Right cardiac atrium (tissue), 5 donors: ENCODE results near the gene CEL. TPM values are rescaled to one million over a fixed set of nuclear protein-coding genes. Genes with fewer than 3 reads are reported as not detected.
"Not testable (repeated sequence)": the region's sequence is repeated elsewhere in the genome, so short reads cannot be mapped to it uniquely, and the experiment has no call there.

Source experiments
- ATAC-seq, 2 donors: fragments of 200-7000 bp; cut with Tn5 transposase; one replicate each; pipeline versions ENCODE4 v1.8.0 to v1.9.1; 2020; ENCODE audit warnings: moderate library complexity in 2 of 2, mild to moderate bottlenecking in 1 of 2
- DNase-seq, 3 donors: peaks; one replicate each; pipeline ENCODE4 v3.0.0-alpha.2; 2020
- H3K27ac ChIP-seq: one replicate; pipeline ENCODE4 v1.5.1; 2013; ENCODE audit warnings: mild to moderate bottlenecking, low read length, control low read depth, moderate library complexity
- H3K27me3 ChIP-seq: one replicate; pipeline ENCODE4 v1.6.1; 2013; ENCODE audit not compliant: control insufficient read depth, insufficient read depth
- H3K4me1 ChIP-seq: one replicate; pipeline ENCODE4 v1.6.1; 2013; ENCODE audit warnings: low read length; ENCODE audit not compliant: control insufficient read depth, insufficient read depth
- H3K4me3 ChIP-seq: one replicate; pipeline ENCODE4 v1.5.1; 2013; ENCODE audit warnings: low read length, control low read depth
- H3K9me3 ChIP-seq: one replicate; pipeline ENCODE4 v1.6.1; 2013; ENCODE audit warnings: low read length; ENCODE audit not compliant: control insufficient read depth
- WGBS: extraction: QIAGEN DNeasy Blood & Tissue Kit; methylation state at CpG from one replicate; pipeline ENCODE4 v1.1.7; 2013; 5-methylcytosine and 5-hydroxymethylcytosine counted together
- intact Hi-C, 4 donors: fragments of 100-400 bp; cut with DNase I; formaldehyde crosslinking; loops; one replicate each; pipeline versions ENCODE4 v1.11.0 to v1.14.0; 2022 to 2023
- polyA plus RNA-seq: library from polyadenylated mRNA; stranded (reverse); fragments of 200-250 nt; gene quantifications from one replicate; pipeline ENCODE4 v1.2.3, GENCODE V29; 2013
- total RNA-seq, 4 donors: library from RNA; stranded (reverse); fragmentation: NEBNext Ultra II Directional; extraction: Animal tissue kit (Norgen Biotek cat#: 25700); gene quantifications; one replicate each; pipeline ENCODE4 v1.2.1, GENCODE V29; 2021
- donor health status: healthy with polysubstance abuse.
- donor health status: DM: no; HTN: yes; CAD: no.
- donor health status: DM: no; HTN: no; CAD: no.
- donor health status: DM: no; HTN: yes; CAD: no; lungs with severe emphysema.
- donor health status: DM: yes; HTN: yes; CAD: no.

CEL gene
- total and polyA plus RNA-seq, 5 donors: 2.8 to 9.7 (median 4.0) TPM

DNA sequence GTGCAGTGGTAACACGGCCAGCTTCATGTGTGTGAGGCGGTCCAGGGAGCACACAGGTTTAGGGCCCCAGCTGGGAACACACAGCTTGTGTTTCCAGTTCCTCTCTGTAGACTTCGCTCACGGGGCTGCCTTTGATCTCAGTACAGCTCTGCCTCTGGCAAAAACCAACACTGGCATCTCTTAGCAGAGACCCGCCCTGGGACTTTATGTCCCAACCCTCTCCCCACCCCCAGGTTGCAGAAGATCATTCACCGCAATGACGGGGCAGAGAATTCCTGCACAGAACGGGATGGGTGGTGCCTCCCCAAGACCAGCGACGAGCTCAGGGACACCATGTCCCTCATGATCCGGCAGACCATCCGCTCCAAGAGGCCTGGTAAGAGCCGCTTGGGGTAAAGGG lies 5.2 kb upstream of the CEL start:
- peaks cover 3% of the 10 kb centered on the region for H3K4me1 ChIP-seq
- 91% methylated on average over 13 of the region's 13 CpGs for WGBS
- intact Hi-C loops: loop anchor here in 1 of 4 donors (10.0 kb wide), 1 partner anchor 88 kb away; no protein-coding TSS in a partner anchor
- H3K27me3 ChIP-seq: no peaks in the 10 kb centered on the region
- no peak for ATAC-seq
- no peaks in the 10 kb centered on the region for H3K9me3 ChIP-seq
- no peak for DNase-seq
- H3K4me3 ChIP-seq: no peak overlapping the region
- H3K27ac ChIP-seq: no peak overlapping the region

DNA sequence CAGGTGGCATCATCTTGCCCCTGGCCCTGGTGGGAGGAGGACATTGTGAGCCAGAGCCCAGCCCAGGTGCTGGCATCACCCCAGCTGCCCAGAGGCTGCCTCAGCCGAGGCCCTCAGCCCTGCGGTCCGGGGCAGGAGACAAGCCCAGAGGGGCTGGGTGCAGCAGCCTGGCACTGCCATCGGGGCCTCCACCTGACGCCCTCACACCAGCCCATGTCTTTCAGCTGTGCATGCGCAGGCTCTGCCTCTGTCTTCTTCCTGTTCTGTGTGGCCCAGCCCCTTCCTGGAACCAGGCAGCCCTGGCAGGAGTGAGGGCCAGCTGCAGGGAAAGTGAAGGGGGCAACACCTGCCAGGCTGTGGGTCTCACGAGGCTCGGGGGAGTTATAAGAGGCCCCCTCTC lies 4.8 kb upstream of the CEL start:
- DNase-seq (no peak), ATAC-seq (no peak)
- intact Hi-C loops: loop anchor here in 1 of 4 donors (10.0 kb wide), 1 partner anchor 88 kb away; no protein-coding TSS in a partner anchor
- Histone ChIP-seq H3K4me3 (no peak overlapping the region), H3K9me3 (no peaks in the 10 kb centered on the region), H3K27ac (no peak overlapping the region), H3K27me3 (no peaks in the 10 kb centered on the region), H3K4me1 (peaks cover 3% of the 10 kb centered on the region)
- 71% methylated on average over 8 of the region's 8 CpGs for WGBS

DNA sequence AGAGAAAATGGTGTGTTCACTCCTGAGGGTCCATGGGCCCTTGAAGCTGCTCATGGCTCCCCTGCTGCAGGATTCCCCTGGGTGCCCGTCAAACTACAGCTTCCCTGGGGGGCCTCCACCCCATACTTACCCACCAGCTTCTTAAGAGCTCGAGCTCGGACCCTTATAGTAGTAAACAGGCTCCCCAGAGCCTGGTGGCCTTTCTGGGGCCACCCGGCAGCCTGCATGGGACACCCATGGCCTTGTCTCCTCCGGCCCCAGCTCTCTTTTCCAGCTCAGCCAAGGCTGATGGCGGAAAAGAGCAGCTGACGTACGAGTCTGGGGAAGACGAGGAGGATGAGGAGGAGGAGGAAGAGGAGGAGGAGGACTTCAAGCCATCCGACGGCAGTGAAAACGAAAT lies 4.2 kb upstream of the CEL start:
- Histone ChIP-seq H3K4me3 (no peak overlapping the region), H3K4me1 (peaks cover 3% of the 10 kb centered on the region), H3K27me3 (no peaks in the 10 kb centered on the region), H3K9me3 (no peaks in the 10 kb centered on the region), H3K27ac (no peak overlapping the region)
- ATAC-seq (no peak), DNase-seq (no peak)
- WGBS: 90% methylated on average over 12 of the region's 12 CpGs
- intact Hi-C loops: loop anchor here in 1 of 4 donors (10.0 kb wide), 1 partner anchor 87 kb away; no protein-coding TSS in a partner anchor

DNA sequence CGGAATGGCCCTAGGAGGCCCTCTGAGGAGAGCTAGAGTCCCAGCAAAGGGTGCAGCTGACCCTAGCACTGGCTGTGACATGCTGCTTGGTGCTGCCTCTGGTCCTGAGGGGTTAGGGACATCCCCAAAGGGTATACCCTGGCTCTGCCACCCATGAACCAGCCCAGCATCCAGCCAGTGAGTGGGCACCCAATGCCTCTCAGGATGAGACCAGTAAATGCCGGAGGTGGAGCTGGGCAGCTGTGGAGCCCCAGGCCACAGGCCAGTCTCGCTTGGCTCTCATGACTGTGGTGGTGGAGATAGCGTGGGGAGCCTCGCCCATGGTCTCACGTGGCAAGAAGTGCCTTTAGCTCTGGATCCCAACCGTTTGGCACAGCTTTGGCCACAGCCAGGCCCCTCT lies 3.7 kb upstream of the CEL start:
- intact Hi-C loops: loop anchor here in 1 of 4 donors (10.0 kb wide), 1 partner anchor 87 kb away; no protein-coding TSS in a partner anchor

DNA sequence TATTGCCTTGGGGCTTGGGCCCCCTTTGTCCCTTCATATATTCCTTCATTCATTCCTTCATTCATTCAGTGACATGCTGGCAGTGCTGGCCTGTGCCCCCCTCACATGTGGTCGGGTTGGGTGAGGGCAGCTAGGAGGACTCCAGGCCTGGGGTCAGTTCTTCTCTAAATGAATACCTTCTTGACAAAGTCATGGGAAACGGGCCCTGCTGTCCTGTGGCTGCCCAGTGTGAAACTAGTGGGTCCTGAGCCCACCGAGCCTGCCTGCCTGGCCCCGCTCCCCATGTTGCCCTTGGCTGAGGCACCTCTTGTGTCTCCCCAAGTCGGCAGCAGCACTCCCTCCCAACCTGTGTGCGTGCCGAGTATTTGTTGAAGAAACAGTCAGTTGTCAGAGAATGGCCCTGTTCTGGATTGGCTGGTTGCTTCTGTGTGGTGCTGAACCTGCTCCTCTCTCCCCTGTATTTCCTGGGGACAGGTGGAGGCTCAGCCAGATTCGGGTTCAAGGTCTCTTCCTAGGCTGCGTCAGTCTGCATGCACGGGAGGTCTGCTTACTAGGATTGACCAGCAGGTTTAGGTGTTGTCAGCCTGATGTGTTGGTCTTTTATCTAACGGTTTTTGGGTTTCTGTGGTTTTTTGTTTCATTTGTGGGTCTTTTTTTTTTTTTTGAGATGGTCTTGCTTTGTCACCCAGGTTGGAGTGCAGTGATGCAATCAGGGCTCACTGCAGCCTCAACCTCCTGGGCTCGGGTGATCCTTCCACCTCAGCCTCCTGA lies 3.0 kb upstream of the CEL start:
- ATAC-seq: no peak
- intact Hi-C loops: loop anchor here in 1 of 4 donors (10.0 kb wide), 1 partner anchor 86 kb away; no protein-coding TSS in a partner anchor
- 79% methylated on average over 12 of the region's 12 CpGs for WGBS
- DNase-seq: no peak
- H3K4me3 ChIP-seq: no peak overlapping the region
- peaks cover 3% of the 10 kb centered on the region for H3K4me1 ChIP-seq
- H3K27me3 ChIP-seq: no peaks in the 10 kb centered on the region
- no peak overlapping the region for H3K27ac ChIP-seq
- H3K9me3 ChIP-seq: no peaks in the 10 kb centered on the region

More for the DNA sequence above, 3.7 kb upstream of the CEL start:
- Histone ChIP-seq H3K4me1 (peaks cover 3% of the 10 kb centered on the region), H3K9me3 (no peaks in the 10 kb centered on the region), H3K27ac (no peak overlapping the region), H3K27me3 (no peaks in the 10 kb centered on the region), H3K4me3 (no peak overlapping the region)
- 69% methylated on average over 7 of the region's 7 CpGs for WGBS
- no peak for ATAC-seq
- no peak for DNase-seq

DNA sequence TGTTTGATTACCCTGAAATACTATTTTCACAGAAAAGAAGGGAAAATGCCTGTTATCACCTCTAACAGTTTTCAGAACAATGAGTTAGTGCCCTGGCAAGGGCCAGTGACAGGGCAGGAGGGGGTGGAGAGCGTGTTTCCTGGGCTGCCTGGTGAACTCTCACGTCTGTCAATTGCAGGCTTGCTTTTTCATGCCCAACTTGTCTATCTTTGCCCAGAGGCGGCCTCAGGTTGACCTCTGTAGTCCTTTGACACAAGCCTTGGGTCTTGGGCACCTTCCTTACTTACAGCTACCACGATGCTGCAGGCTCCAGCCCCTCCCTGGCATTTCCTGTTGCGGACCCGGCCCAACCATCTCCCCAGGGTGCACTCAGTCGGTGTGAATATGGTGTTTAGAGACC lies 2.2 kb upstream of the CEL start:
- 44% methylated on average over 7 of the region's 7 CpGs for WGBS
- ATAC-seq: no peak
- Histone ChIP-seq H3K4me3 (no peak overlapping the region), H3K4me1 (peaks cover 3% of the 10 kb centered on the region), H3K27me3 (no peaks in the 10 kb centered on the region), H3K9me3 (no peaks in the 10 kb centered on the region), H3K27ac (no peak overlapping the region)
- intact Hi-C loops: loop anchor here in 1 of 4 donors (10.0 kb wide), 1 partner anchor 85 kb away; no protein-coding TSS in a partner anchor
- no peak for DNase-seq

DNA sequence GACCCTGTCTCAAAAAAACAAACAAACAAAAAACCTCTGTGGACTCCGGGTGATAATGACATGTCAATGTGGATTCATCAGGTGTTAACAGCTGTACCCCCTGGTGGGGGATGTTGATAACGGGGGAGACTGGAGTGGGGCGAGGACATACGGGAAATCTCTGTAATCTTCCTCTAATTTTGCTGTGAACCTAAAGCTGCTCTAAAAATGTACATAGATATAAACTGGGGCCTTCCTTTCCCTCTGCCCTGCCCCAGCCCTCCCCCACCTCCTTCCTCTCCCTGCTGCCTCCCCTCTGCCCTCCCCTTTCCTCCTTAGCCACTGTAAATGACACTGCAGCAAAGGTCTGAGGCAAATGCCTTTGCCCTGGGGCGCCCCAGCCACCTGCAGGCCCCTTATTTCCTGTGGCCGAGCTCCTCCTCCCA lies 1.4 kb upstream of the CEL start:
- Histone ChIP-seq H3K27me3 (no peaks in the 10 kb centered on the region), H3K9me3 (no peaks in the 10 kb centered on the region), H3K27ac (no peak overlapping the region), H3K4me3 (no peak overlapping the region), H3K4me1 (peaks cover 3% of the 10 kb centered on the region)
- ATAC-seq (no peak), DNase-seq (no peak)
- WGBS: 35% methylated on average over 6 of the region's 6 CpGs
- intact Hi-C loops: no loop called here

DNA sequence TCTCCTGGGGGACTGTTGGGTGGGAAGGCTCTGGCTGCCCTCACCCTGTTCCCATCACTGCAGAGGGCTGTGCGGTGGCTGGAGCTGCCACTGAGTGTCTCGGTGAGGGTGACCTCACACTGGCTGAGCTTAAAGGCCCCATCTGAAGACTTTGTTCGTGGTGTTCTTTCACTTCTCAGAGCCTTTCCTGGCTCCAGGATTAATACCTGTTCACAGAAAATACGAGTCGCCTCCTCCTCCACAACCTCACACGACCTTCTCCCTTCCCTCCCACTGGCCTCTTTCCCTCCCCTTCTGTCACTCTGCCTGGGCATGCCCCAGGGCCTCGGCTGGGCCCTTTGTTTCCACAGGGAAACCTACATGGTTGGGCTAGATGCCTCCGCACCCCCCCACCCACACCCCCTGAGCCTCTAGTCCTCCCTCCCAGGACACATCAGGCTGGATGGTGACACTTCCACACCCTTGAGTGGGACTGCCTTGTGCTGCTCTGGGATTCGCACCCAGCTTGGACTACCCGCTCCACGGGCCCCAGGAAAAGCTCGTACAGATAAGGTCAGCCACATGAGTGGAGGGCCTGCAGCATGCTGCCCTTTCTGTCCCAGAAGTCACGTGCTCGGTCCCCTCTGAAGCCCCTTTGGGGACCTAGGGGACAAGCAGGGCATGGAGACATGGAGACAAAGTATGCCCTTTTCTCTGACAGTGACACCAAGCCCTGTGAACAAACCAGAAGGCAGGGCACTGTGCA lies 590 bp upstream of the CEL start:
- H3K4me3 ChIP-seq, H3K9me3 ChIP-seq, H3K27me3 ChIP-seq, intact Hi-C loops, H3K4me1 ChIP-seq: not testable (repeated sequence)
- peak; percentile 45 to 46 for ATAC-seq
- peak overlapping the region; percentile 21 for H3K27ac ChIP-seq
- 32% methylated on average over 14 of the region's 14 CpGs for WGBS
- peak in 2 of 3 donors; percentile 60 to 69 for DNase-seq

DNA sequence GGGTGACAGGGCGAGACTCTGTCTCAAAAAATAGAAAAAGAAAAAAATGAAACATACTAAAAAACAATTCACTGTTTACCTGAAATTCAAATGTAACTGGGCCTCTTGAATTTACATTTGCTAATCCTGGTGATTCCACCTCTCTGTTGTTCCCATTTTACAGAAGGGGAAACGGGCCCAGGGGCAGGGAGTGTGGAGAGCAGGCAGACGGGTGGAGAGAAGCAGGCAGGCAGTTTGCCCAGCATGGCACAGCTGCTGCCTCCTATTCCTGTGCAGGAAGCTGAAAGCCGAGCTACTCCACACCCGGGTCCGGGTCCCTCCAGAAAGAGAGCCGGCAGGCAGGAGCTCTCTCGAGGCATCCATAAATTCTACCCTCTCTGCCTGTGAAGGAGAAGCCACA lies 788 bp downstream of the CEL start:
- H3K27ac ChIP-seq, intact Hi-C loops: not testable (repeated sequence)

DNA sequence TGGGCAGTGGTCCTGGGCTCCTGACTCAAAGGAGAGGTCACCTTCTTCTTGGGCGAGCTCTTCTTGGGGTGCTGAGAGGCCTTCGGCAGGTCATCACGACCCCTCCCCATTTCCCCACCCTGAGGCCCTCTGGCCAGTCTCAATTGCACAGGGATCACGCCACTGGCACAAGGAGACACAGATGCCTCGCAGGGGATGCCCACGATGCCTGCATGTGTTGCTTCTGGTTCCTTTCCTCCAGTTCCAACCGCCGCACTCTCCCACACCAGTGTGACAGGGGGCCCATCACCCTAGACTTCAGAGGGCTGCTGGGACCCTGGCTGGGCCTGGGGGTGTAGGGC lies 1.3 kb downstream of the CEL start:
- intact Hi-C loops: no loop called here
- Histone ChIP-seq H3K27me3 (no peaks in the 10 kb centered on the region), H3K4me3 (no peak overlapping the region), H3K27ac (no peak overlapping the region), H3K9me3 (no peaks in the 10 kb centered on the region), H3K4me1 (peaks cover 3% of the 10 kb centered on the region)
- DNase-seq: no peak
- no peak for ATAC-seq
- 86% methylated on average over 8 of the region's 8 CpGs for WGBS

More for the DNA sequence above, 788 bp downstream of the CEL start:
- 63% methylated on average over 3 of the region's 8 CpGs for WGBS
- H3K4me3 ChIP-seq, H3K9me3 ChIP-seq, H3K27me3 ChIP-seq, H3K4me1 ChIP-seq, DNase-seq, ATAC-seq: not testable (repeated sequence)
